ENCODE data around the gene CBL.
"Not testable (repeated sequence)": the region's sequence is repeated elsewhere in the genome, so short reads cannot be mapped to it uniquely, and the experiment has no call there.

Gene CBL

GRCh38 chr11:119218141-119218878 lies 12.2 kb downstream of the CBL start:
- Histone ChIP-seq H3K27me3 (ENCODE audit: insufficient read depth, low read length) (no peaks in the 10 kb centered on the region), H3K36me3 (ENCODE audit: insufficient read depth, low read length) (no peaks in the 10 kb centered on the region), H3K9me3 (ENCODE audit: insufficient read depth, low read depth, low read length) (no peaks in the 10 kb centered on the region), H3K4me1 (ENCODE audit: insufficient read depth, low read length) (no peaks in the 10 kb centered on the region), H3K4me3 (ENCODE audit: low read length) (no peak overlapping the region), H3K27ac (ENCODE audit: low read depth, low read length) (no peak overlapping the region), H3K9ac (ENCODE audit: low read depth, low read length) (no peak overlapping the region)
- WGBS, result 95% methylated on average over 7 of the region's 8 CpGs

GRCh38 chr11:119222308-119222707 lies 16.2 kb downstream of the CBL start:
- Histone ChIP-seq H3K36me3 (ENCODE audit: insufficient read depth, low read length) (no peaks in the 10 kb centered on the region), H3K27me3 (ENCODE audit: insufficient read depth, low read length) (no peaks in the 10 kb centered on the region), H3K9ac (ENCODE audit: low read depth, low read length) (no peak overlapping the region), H3K9me3 (ENCODE audit: insufficient read depth, low read depth, low read length) (no peaks in the 10 kb centered on the region), H3K27ac (ENCODE audit: low read depth, low read length) (no peak overlapping the region), H3K4me3 (ENCODE audit: low read length) (no peak overlapping the region), H3K4me1 (ENCODE audit: insufficient read depth, low read length) (no peaks in the 10 kb centered on the region)
- WGBS, result 87% methylated on average over 2 of the region's 2 CpGs

- no peak overlapping the region for H3K27ac ChIP-seq (ENCODE audit: low read depth, low read length)
Observed at GRCh38 chr11:119222891-119223290, 16.8 kb downstream of the CBL start.

GRCh38 chr11:119223856-119224255 lies 17.7 kb downstream of the CBL start:
- WGBS, result 95% methylated on average over 1 of the region's 1 CpG
- Histone ChIP-seq H3K9me3 (ENCODE audit: insufficient read depth, low read depth, low read length) (no peaks in the 10 kb centered on the region), H3K36me3 (ENCODE audit: insufficient read depth, low read length) (no peaks in the 10 kb centered on the region), H3K4me1 (ENCODE audit: insufficient read depth, low read length) (no peaks in the 10 kb centered on the region), H3K9ac (ENCODE audit: low read depth, low read length) (no peak overlapping the region), H3K27me3 (ENCODE audit: insufficient read depth, low read length) (no peaks in the 10 kb centered on the region), H3K4me3 (ENCODE audit: low read length) (no peak overlapping the region), H3K27ac (ENCODE audit: low read depth, low read length) (no peak overlapping the region)

More at GRCh38 chr11:119222891-119223290, 16.8 kb downstream of the CBL start:
- H3K36me3 ChIP-seq (ENCODE audit: insufficient read depth, low read length), result no peaks in the 10 kb centered on the region
- no peaks in the 10 kb centered on the region for H3K27me3 ChIP-seq (ENCODE audit: insufficient read depth, low read length)
- over 99% methylated on average over 5 of the region's 5 CpGs for WGBS
- no peaks in the 10 kb centered on the region for H3K9me3 ChIP-seq (ENCODE audit: insufficient read depth, low read depth, low read length)
- H3K9ac ChIP-seq (ENCODE audit: low read depth, low read length), result no peak overlapping the region
- no peaks in the 10 kb centered on the region for H3K4me1 ChIP-seq (ENCODE audit: insufficient read depth, low read length)
- H3K4me3 ChIP-seq (ENCODE audit: low read length), result no peak overlapping the region

GRCh38 chr11:119228535-119229287 lies 22.6 kb downstream of the CBL start:
- H3K27ac ChIP-seq (ENCODE audit: low read depth, low read length); H3K9ac ChIP-seq (ENCODE audit: low read depth, low read length); H3K4me1 ChIP-seq (ENCODE audit: insufficient read depth, low read length); H3K4me3 ChIP-seq (ENCODE audit: low read length); H3K27me3 ChIP-seq (ENCODE audit: insufficient read depth, low read length); H3K9me3 ChIP-seq (ENCODE audit: insufficient read depth, low read depth, low read length): not testable (repeated sequence)
- peaks cover 17% of the 10 kb centered on the region for H3K36me3 ChIP-seq (ENCODE audit: insufficient read depth, low read length)
- WGBS, result 93% methylated on average over 8 of the region's 9 CpGs

GRCh38 chr11:119229288-119229672 lies 23.1 kb downstream of the CBL start:
- no peaks in the 10 kb centered on the region for H3K9me3 ChIP-seq (ENCODE audit: insufficient read depth, low read depth, low read length)
- peaks cover 19% of the 10 kb centered on the region for H3K36me3 ChIP-seq (ENCODE audit: insufficient read depth, low read length)
- H3K4me1 ChIP-seq (ENCODE audit: insufficient read depth, low read length), result no peaks in the 10 kb centered on the region
- H3K27ac ChIP-seq (ENCODE audit: low read depth, low read length), result no peak overlapping the region
- WGBS, result 85% methylated on average over 3 of the region's 3 CpGs
- H3K9ac ChIP-seq (ENCODE audit: low read depth, low read length), result no peak overlapping the region
- no peaks in the 10 kb centered on the region for H3K27me3 ChIP-seq (ENCODE audit: insufficient read depth, low read length)
- H3K4me3 ChIP-seq (ENCODE audit: low read length), result no peak overlapping the region

- H3K4me1 ChIP-seq (ENCODE audit: insufficient read depth, low read length), result no peaks in the 10 kb centered on the region
- H3K36me3 ChIP-seq (ENCODE audit: insufficient read depth, low read length), result peaks cover 21% of the 10 kb centered on the region
- WGBS, result 86% methylated on average over 4 of the region's 4 CpGs
- H3K9ac ChIP-seq (ENCODE audit: low read depth, low read length), result no peak overlapping the region
- no peaks in the 10 kb centered on the region for H3K27me3 ChIP-seq (ENCODE audit: insufficient read depth, low read length)
- no peak overlapping the region for H3K27ac ChIP-seq (ENCODE audit: low read depth, low read length)
- no peaks in the 10 kb centered on the region for H3K9me3 ChIP-seq (ENCODE audit: insufficient read depth, low read depth, low read length)
- H3K4me3 ChIP-seq (ENCODE audit: low read length), result no peak overlapping the region
Observed at GRCh38 chr11:119229741-119230140, 23.6 kb downstream of the CBL start.

GRCh38 chr11:119236490-119236889 lies 30.4 kb downstream of the CBL start:
- H3K27me3 ChIP-seq (ENCODE audit: insufficient read depth, low read length), result no peaks in the 10 kb centered on the region
- no peaks in the 10 kb centered on the region for H3K9me3 ChIP-seq (ENCODE audit: insufficient read depth, low read depth, low read length)
- H3K27ac ChIP-seq (ENCODE audit: low read depth, low read length), result no peak overlapping the region
- no peak overlapping the region for H3K4me3 ChIP-seq (ENCODE audit: low read length)
- H3K36me3 ChIP-seq (ENCODE audit: insufficient read depth, low read length), result peaks cover 28% of the 10 kb centered on the region
- H3K4me1 ChIP-seq (ENCODE audit: insufficient read depth, low read length), result no peaks in the 10 kb centered on the region
- no peak overlapping the region for H3K9ac ChIP-seq (ENCODE audit: low read depth, low read length)

- no peaks in the 10 kb centered on the region for H3K4me1 ChIP-seq (ENCODE audit: insufficient read depth, low read length)
- no peak overlapping the region for H3K4me3 ChIP-seq (ENCODE audit: low read length)
- WGBS, result 100% methylated on average over 1 of the region's 1 CpG
Observed at GRCh38 chr11:119236891-119237290, 30.8 kb downstream of the CBL start.

GRCh38 chr11:119237515-119237914 lies 31.4 kb downstream of the CBL start:
- Histone ChIP-seq H3K36me3 (ENCODE audit: insufficient read depth, low read length) (peaks cover 22% of the 10 kb centered on the region), H3K4me1 (ENCODE audit: insufficient read depth, low read length) (no peaks in the 10 kb centered on the region), H3K9me3 (ENCODE audit: insufficient read depth, low read depth, low read length) (no peaks in the 10 kb centered on the region), H3K4me3 (ENCODE audit: low read length) (no peak overlapping the region), H3K9ac (ENCODE audit: low read depth, low read length) (no peak overlapping the region), H3K27ac (ENCODE audit: low read depth, low read length) (no peak overlapping the region), H3K27me3 (ENCODE audit: insufficient read depth, low read length) (no peaks in the 10 kb centered on the region)

More at GRCh38 chr11:119236891-119237290, 30.8 kb downstream of the CBL start:
- no peaks in the 10 kb centered on the region for H3K27me3 ChIP-seq (ENCODE audit: insufficient read depth, low read length)
- no peak overlapping the region for H3K27ac ChIP-seq (ENCODE audit: low read depth, low read length)
- peaks cover 28% of the 10 kb centered on the region for H3K36me3 ChIP-seq (ENCODE audit: insufficient read depth, low read length)
- H3K9ac ChIP-seq (ENCODE audit: low read depth, low read length), result no peak overlapping the region
- H3K9me3 ChIP-seq (ENCODE audit: insufficient read depth, low read depth, low read length), result no peaks in the 10 kb centered on the region

- H3K9me3 ChIP-seq (ENCODE audit: insufficient read depth, low read depth, low read length), result no peaks in the 10 kb centered on the region
- 96% methylated on average over 8 of the region's 8 CpGs for WGBS
- H3K36me3 ChIP-seq (ENCODE audit: insufficient read depth, low read length), result peaks cover 9% of the 10 kb centered on the region
- H3K27me3 ChIP-seq (ENCODE audit: insufficient read depth, low read length), result no peaks in the 10 kb centered on the region
- H3K4me1 ChIP-seq (ENCODE audit: insufficient read depth, low read length), result no peaks in the 10 kb centered on the region
- H3K4me3 ChIP-seq (ENCODE audit: low read length), result no peak overlapping the region
- no peak overlapping the region for H3K9ac ChIP-seq (ENCODE audit: low read depth, low read length)
- no peak overlapping the region for H3K27ac ChIP-seq (ENCODE audit: low read depth, low read length)
Observed at GRCh38 chr11:119248750-119249670, 42.9 kb downstream of the CBL start.

Data from HUES64 (cell line).